ENCODE results near the gene TENM3.

GRCh38 chr4:182730791-182731190 lies 487.6 kb downstream of the TENM3 start:
- TF ChIP-seq EZH2phosphoT487 (IDR thresholded peaks at IDR 0.05; ENCODE audit: low read depth, severe bottlenecking, unreplicated experiment) (no peak), CTCF (IDR thresholded peaks at IDR 0.05; ENCODE audit: poor library complexity) (no peak)

Measured in hepatocyte (in vitro differentiated cells).